Sigmoid colon (tissue), 4 donors: Measurements from ENCODE around the gene MIA2.
"Not testable (repeated sequence)": the region's sequence is repeated elsewhere in the genome, so short reads cannot be mapped to it uniquely, and the experiment has no call there.

Source experiments
- CTCF ChIP-seq, 4 experiments: fragments of 450-650 bp in 3 of 4; fragments of 200-600 bp in 1 of 4; IDR thresholded peaks; one replicate each; pipeline ENCODE4 v1.5.1; 2016 to 2019; ENCODE audit warnings: antibody characterized with exemption in 4 of 4, mild to moderate bottlenecking in 3 of 4, moderate library complexity in 2 of 4
- POLR2AphosphoS5 ChIP-seq, 4 donors: sonication (generic); formaldehyde crosslinking; IDR thresholded peaks; one replicate each; pipeline ENCODE4 v1.6.1; 2017; ENCODE audit warnings: antibody characterized with exemption in 4 of 4

GRCh38 chr14:39235466-39235865 lies 1.8 kb downstream of the MIA2 start:
- not testable (repeated sequence) for TF ChIP-seq CTCF, POLR2AphosphoS5 (IDR thresholded peaks at IDR 0.05)
